NCI-H446 treated with DMSO at 0.1 percent for 48 hours (cell line): ENCODE results near the gene SH3RF1.
A peak's percentile ranks its signal among the peaks of the same experiment; 100 is the strongest.
"Not testable (repeated sequence)": the region's sequence is repeated elsewhere in the genome, so short reads cannot be mapped to it uniquely, and the experiment has no call there.

ENCODE experiments used
- DNase-seq: peaks from one replicate; lab custom pipeline; 2025; lab: John Stamatoyannopoulos, UW

The SH3RF1 gene

DNA sequence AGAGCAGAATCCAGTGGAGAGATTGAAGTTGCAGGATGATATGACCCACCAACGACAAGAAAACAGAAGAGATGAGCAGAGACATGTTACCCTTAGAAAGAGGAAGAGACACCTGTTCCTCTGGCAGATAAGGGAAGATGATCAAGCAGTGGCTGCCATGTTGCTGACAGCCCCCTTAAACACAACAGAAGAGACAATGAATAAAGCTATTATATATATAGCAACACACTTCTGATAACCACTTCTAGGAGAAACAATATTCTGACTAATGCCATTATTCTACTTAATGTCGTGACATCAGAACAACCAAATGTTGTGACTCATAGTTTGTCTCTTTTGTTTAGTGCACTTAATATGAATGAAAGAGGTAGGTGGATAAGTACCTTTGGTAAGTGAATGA, 44.9 kb downstream of the SH3RF1 start:
- no peak for DNase-seq

GRCh38 chr4:169225058-169225751, 45.6 kb downstream of the SH3RF1 start:
- DNase-seq, result no peak

DNA sequence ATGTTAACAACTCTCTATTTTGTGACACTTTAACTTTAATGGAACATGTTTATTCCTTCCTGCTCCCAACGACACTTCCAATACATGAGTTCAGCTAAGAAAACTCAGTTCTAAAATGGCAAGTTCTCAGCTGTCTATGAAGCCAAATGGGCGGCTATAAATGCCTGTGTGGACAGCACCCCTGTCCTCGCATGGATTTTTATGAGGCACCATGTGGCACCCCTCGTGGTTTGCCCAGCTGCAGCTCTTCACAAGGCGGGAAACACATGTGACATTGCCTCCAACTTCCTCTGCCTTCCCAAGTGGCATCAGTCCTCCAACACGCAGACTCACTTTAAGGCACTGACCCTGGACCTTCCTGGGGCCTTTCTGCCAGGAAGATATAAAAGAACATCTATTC, 48.0 kb downstream of the SH3RF1 start:
- DNase-seq, result no peak

- no peak for DNase-seq
These were observed 49.1 kb downstream of the SH3RF1 start for GRCh38 chr4:169221662-169222061.

DNA sequence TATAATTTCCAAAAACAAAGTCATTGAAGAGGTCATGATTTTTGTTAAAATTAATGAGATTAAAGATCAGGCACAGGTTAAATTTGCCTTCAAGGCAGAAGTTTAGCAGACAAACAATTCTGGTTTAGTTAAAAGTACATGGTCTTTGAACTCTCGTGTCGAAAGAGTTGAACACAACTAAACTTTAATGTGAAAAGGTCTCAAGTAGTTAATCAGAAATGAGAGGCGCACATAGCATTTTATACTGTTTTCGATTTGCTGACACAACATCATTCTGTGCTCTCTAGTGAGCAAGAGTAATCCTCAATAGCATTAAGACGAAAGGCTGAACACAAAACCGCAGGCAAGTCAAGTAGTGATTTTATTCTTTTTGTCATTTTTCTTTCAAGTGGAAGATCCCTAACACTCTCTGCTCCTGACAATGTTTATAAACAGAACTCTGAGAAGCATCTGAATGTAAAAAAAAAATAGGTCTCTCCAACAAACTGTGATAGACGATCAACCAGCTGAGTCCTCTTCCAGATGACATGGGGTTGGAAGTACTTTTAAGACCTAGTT, 49.8 kb downstream of the SH3RF1 start:
- DNase-seq, result no peak

DNA sequence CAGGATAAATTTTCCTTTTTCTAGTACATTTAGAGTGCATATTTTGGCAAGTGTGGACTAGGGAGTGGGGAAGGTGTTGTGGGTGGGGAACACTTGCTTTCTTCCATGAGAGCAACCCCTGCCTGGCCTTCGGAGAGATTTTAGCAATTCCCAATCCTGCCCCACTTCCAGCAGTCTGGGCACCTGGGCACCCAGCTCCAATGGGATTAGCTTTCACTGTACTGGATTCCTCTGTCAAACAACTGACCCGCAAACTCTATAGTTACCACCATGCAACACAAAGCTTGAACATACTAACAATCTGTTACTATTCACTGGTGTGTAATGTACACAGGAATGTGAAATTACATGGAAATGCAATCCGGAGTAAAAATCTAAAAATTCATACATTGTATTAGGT, 50.3 kb downstream of the SH3RF1 start:
- DNase-seq, result no peak

DNA sequence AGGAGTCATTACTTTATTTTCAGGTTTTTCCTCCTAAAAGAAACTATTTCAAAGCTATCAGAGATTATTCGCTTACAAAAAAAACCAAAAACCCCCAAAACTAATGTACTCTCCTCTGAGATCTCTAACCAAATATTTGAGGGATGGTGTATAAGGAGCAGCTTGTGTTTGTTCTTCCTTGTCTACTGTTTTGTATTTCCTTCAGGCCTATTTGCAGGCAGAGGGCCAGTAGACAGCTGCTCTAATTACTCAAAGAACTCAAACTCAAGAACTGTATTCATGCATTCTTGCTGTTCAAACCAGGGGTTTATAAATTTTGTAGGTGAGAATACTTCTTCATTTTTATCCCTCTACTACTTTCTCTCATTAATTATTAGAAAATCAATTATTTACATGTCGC, 51.3 kb downstream of the SH3RF1 start:
- peak; percentile 31 for DNase-seq

- no peak for DNase-seq
These were observed 55.1 kb downstream of the SH3RF1 start for GRCh38 chr4:169215656-169216055.

DNA sequence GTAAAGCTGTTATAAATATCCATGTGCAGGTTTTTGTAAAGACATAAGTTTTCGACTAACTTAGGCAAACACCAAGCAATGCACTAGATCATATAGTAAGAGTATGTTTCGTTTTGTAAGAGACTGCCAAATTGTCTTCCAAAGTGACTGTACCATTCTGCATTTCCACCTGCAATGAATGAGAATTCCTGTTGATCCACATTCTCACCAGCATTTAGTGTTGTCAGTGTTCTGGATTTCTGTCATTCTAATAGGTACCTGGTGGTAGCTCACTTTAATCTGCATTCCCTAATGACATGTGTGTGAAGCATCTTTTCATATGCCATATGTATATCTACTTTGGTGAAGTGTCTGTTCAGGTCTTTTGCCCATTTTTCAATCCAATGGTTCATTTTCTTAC, 57.8 kb downstream of the SH3RF1 start:
- no peak for DNase-seq

DNA sequence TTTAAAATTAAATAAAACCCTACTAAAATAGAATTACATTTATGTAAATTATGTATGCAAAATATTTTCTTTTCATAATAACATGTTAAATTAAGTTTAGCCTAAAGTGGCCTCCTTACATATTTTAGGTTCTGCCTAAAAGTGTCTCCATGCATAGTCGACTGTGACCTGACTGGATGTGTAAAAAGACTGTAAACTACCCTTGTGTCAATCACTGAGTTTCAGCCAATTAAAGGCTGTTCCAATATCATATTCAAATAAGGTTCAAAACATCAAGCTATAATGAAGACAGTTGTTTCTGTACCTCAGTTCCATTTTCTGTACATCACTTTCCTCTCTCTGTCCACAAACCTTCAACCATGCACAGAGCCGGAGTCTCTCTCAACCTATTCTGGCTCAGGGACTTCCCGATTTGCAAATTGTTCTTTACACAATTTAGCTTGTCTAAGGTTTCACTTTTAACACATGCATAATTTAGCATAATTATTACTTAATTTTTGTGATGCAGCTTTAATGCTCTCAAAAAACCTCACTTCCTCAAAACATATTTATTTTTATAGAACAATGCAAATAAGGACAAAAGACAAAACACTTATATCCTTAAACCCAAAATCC, 60.1 kb downstream of the SH3RF1 start:
- no peak for DNase-seq

DNA sequence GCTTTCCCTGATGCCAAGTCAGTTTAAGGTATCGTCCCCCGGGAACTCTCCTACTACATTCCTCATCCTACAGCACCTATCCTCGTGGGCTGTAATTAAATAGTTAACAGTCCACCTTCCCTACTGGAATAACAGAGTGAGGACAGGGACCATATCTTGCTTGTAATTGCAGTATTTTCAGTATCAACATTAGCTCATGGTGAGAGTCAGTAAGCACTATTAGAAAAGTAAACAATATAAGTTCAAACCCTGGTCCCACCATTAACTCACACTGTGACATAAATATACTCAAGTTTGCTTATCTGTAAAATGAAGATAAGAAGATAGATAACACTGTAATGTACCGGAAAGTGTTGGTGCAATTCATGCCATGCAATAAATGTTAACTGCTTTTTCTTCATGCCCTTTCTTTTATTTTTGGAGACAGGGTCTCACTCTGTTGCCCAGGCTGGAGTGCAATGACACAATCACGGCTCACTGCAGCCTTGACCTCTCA, 61.3 kb downstream of the SH3RF1 start:
- no peak for DNase-seq

- DNase-seq, result no peak
These were observed 62.2 kb downstream of the SH3RF1 start for GRCh38 chr4:169208516-169208915.

DNA sequence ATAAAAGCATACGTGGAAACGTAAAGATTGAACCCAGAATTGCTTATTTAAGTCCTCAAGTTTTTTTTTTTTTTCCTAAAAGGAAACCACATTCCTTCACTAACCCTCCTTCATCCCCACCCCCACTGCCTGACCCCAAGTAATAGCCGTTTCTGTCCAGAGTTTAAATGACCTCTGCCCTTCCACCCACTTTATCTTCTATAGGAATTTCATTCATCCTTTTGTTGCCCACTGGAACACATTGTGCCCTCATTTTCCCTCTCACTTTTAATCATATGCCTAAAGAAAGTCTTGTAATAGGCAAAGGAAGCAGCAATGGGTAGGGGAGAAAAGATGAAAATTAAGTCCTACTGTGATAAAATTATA, 62.7 kb downstream of the SH3RF1 start:
- no peak for DNase-seq

DNA sequence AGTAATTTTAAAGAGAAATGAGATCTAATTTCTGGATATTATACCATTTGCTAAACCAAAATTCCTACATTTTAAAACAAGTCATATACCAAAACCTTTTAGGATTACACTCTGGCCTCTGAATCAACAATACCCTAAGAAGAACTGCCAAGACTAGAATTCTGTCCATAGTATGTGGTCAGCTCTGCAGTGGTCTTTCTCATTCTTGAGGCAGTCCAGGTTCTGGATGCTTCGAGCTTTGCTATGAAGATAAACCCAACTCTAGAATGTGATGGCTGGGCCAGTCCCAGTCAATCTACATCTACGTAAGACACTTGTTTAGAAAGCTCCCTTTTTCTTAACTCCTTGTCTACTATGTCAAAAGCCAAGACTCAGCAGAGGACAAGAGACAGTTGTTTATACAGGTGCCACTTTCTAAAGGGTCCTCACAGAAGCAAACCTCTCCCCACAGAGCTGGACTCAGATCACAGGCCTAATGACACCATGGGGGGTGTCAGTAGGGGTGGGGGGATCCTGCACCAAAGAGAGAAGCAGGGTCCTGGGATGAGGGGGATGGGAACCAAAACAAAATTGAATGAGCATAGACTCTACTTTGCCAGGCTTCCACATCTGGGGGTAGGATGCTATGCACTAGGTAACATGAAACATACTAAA, 63.2 kb downstream of the SH3RF1 start:
- no peak for DNase-seq

- no peak for DNase-seq
These were observed 65.0 kb downstream of the SH3RF1 start for GRCh38 chr4:169205744-169206080.

DNA sequence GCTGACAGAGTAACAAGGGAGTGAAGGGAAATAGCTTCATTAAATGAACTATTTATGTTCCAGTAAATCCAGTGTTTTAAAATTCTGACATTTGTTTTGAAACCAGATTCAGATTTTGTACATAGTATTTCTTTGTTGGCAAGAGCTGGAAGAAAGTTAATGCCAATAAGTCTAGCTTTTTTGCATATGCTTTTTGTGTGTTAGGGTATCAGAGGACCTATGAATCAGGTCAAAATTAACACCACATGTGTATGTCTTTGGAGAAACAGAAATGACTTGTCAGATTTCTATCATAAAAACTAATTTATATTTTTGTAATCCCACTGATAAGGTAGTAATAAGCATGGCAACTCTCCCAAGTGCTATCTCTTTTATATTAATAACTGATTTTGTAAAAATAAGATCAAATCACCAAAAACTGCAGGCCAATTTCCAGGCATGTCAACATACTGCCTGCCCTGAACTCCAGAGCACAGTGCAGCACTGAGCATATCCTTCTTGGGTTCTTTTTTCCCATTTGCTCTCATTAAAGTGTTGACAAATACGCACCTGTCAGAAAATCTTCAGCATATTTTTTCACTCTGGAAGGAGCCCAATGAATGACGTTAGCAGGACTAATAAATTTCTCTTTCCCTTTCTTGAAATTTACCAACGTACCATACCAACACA, 65.5 kb downstream of the SH3RF1 start:
- no peak for DNase-seq

DNA sequence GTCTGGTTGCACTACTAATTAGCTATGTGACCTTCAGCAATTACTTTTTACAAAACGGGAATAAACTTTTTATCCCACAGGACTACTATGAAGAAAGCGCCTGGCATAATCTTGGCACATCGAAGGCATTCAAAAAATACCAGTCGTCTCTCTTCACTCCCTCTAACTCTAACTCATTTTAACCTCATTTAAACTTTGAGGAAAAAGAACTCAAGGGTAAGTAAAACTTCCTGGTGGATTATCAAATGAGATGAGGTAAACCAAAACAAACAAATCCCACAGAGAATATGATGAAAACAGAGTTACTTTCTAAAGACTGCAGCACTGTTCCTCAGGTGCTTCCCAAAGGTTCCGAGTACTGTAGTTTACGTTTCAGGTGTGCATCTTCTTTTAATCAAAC, 66.9 kb downstream of the SH3RF1 start:
- no peak for DNase-seq

- DNase-seq, result not testable (repeated sequence)
These were observed 67.5 kb downstream of the SH3RF1 start for GRCh38 chr4:169203278-169203677.

DNA sequence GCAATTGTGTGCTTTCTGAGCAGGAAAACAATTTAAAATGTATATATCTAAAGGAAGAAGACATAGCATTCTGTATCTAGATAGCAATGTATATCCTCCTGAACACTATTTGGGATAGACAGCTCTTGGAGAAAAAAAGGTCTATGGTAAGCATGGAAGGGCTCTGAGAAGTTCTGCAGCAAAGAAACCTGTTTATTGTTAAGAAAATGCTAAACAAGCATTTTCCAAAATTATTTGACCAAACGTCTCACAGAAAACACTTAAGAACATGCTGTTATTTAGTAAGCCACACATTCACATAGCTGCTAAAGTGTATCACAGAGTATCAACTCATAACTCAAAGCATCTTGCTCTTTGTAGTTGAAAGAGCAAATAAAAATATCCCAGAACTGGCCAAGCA, 67.9 kb downstream of the SH3RF1 start:
- DNase-seq, result no peak

DNA sequence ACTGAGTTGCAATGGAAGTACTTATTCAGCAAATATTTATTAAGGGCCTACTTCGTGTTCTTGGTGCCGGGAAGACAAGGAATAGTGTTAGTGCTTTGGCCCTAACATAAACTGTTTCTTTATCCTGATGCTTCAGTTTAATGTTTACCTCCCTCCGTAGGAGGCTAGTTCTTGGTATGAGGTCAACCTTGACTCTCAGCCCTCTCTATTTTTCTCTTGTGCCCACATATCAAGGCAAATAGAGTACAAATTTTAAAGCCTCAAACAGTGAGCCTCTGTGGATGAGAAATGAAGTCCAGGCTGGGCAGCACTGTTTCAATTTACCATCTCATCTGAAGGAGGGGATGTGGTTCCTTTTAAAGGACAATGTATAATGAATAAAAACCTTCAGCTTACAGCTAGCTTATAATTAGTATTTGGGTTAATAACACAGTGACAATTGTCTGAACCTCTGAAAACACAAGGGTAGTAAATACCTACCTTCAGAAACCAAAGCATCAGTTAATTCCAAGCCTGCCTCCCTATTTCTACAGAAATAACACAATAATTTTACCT, 68.5 kb downstream of the SH3RF1 start:
- no peak for DNase-seq

GRCh38 chr4:169201222-169202144, 69.3 kb downstream of the SH3RF1 start:
- no peak for DNase-seq
